Pancreas (tissue), 10 donors: ENCODE results near the gene GLE1. TPM values are rescaled to one million over a fixed set of nuclear protein-coding genes. Genes with fewer than 3 reads are reported as not detected.
A peak's percentile ranks its signal among the peaks of the same experiment; 100 is the strongest.
"Not testable (repeated sequence)": the region's sequence is repeated elsewhere in the genome, so short reads cannot be mapped to it uniquely, and the experiment has no call there.

Experiments used
- ATAC-seq, 4 donors: fragments of 200-7000 bp; cut with Tn5 transposase; one replicate each; pipeline versions ENCODE4 v1.8.0 to v1.9.1; 2020; ENCODE audit warnings: mild to moderate bottlenecking in 4 of 4, moderate library complexity in 4 of 4
- DNase-seq, 6 donors: peaks; one replicate each; pipeline ENCODE4 v3.0.0-alpha.2; 2020
- FAIRE-seq: peaks from 2 replicates; lab custom pipeline; 2012; peaks lifted over from hg19 to GRCh38; lab: Jason Lieb, UNC
- H3K27ac ChIP-seq, 4 donors: fragments of 200-600 bp; sonication (generic); 1 replicate in 3 of 4; 2 replicates in 1 of 4; pipeline versions ENCODE4 v1.5.0 to v1.8.0; 2020
- H3K27me3 ChIP-seq, 4 donors: fragments of 200-600 bp; one replicate each; pipeline ENCODE4 v1.8.0; 2021
- H3K36me3 ChIP-seq, 3 donors: fragments of 200-600 bp; sonication (generic) in 1 of 3; one replicate each; pipeline versions ENCODE4 v1.5.0 to v1.8.0; 2020 to 2021
- H3K4me1 ChIP-seq, 3 donors: fragments of 200-600 bp; one replicate each; pipeline ENCODE4 v1.8.0; 2021
- H3K4me3 ChIP-seq, 4 donors: fragments of 200-600 bp; sonication (generic) in 2 of 4; one replicate each; pipeline versions ENCODE4 v1.5.0 to v1.8.0; 2020 to 2021
- H3K9me3 ChIP-seq, 4 donors: fragments of 200-600 bp; one replicate each; pipeline ENCODE4 v1.8.0; 2021
- WGBS, 2 donors: extraction: QIAGEN DNeasy Blood & Tissue Kit; methylation state at CpG; one replicate each; pipeline ENCODE4 v1.1.7; 2013; 5-methylcytosine and 5-hydroxymethylcytosine counted together
- intact Hi-C, 3 donors: fragments of 100-400 bp; cut with DNase I; formaldehyde crosslinking; loops; one replicate each; pipeline versions ENCODE4 v1.11.1 to v1.14.2; 2022
- polyA plus RNA-seq, 2 donors: library from polyadenylated mRNA; stranded (reverse); fragments of 200-250 nt; gene quantifications; one replicate each; pipeline ENCODE4 v1.2.3, GENCODE V29; 2013
- total RNA-seq, 6 donors: library from RNA; stranded (reverse); fragmentation: NEBNext Ultra II Directional in 4 of 6; extraction: Animal tissue kit (Norgen Biotek cat#: 25700) in 4 of 6; gene quantifications; one replicate each; pipeline versions ENCODE4 v1.2.1 to v1.2.4, GENCODE V29; 2021 to 2023
- TF ChIP-seq, protein P1 (sequence below), 4 donors: fragments of 200-600 bp; sonication (generic) in 3 of 4; IDR thresholded peaks; one replicate each; pipeline versions ENCODE4 v1.5.0 to v1.8.0; 2021; ENCODE audit warnings: antibody characterized with exemption in 4 of 4
- donor health status: healthy with polysubstance abuse.
- donor health status: DM: no; HTN: no; CAD: no; lungs with moderate emphysema.
- donor health status: DM: no; HTN: no; CAD: no.
- donor health status: control.
- donor health status: control.
- donor health status: Bipolar disorder and iron deficiency.
- donor health status: DM: yes; HTN: yes; CAD: no.
- donor health status: DM: no; HTN: no; CAD: no.
- donor health status: DM: no; HTN: no; CAD: no.
- donor health status: DM: yes; HTN: yes; CAD: no.

GLE1 gene
- total and polyA plus RNA-seq, 8 donors: 4.8 to 11.2 (median 8.0) TPM

DNA sequence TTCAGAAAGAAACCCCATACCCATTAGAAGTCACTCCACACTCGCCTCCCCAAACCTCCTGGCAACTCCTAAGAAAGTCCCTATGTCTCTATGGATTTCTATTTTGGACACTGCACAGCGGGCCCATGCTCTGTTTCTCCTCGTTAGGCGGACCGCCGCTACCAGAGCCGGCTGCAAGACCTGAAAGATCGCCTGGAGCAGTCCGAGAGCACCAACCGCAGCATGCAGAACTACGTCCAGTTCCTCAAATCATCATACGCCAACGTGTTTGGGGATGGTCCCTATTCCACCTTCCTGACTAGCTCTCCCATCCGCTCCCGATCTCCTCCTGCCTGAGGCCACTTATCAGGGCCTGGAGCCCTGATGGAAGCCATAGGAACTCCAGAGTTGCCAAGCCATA, 4.6 kb upstream of the GLE1 start:
- TF ChIP-seq, protein P1, sequence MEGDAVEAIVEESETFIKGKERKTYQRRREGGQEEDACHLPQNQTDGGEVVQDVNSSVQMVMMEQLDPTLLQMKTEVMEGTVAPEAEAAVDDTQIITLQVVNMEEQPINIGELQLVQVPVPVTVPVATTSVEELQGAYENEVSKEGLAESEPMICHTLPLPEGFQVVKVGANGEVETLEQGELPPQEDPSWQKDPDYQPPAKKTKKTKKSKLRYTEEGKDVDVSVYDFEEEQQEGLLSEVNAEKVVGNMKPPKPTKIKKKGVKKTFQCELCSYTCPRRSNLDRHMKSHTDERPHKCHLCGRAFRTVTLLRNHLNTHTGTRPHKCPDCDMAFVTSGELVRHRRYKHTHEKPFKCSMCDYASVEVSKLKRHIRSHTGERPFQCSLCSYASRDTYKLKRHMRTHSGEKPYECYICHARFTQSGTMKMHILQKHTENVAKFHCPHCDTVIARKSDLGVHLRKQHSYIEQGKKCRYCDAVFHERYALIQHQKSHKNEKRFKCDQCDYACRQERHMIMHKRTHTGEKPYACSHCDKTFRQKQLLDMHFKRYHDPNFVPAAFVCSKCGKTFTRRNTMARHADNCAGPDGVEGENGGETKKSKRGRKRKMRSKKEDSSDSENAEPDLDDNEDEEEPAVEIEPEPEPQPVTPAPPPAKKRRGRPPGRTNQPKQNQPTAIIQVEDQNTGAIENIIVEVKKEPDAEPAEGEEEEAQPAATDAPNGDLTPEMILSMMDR (IDR thresholded peaks at IDR 0.05): no peak
- DNase-seq (no peak), FAIRE-seq (no peak), ATAC-seq (no peak)
- Histone ChIP-seq H3K4me1 (peaks cover 0 to 7% (median 4%) of the 10 kb centered on the region in 3 donors), H3K4me3 (no peak overlapping the region), H3K9me3 (no peaks in the 10 kb centered on the region), H3K27ac (no peak overlapping the region), H3K27me3 (no peaks in the 10 kb centered on the region), H3K36me3 (peaks cover 0 to 9% (median 4%) of the 10 kb centered on the region in 3 donors)
- intact Hi-C loops: no loop called here
- 87 to 93% methylated on average over 15 of the region's 15 CpGs for WGBS, 2 donors

- Histone ChIP-seq H3K4me3 (peak overlapping the region in 1 of 4 donors; percentile 95), H3K4me1 (peaks cover 4 to 22% (median 10%) of the 10 kb centered on the region in 3 donors)
- H3K27ac ChIP-seq, DNase-seq, H3K9me3 ChIP-seq, H3K27me3 ChIP-seq, intact Hi-C loops, FAIRE-seq, H3K36me3 ChIP-seq, ATAC-seq: not testable (repeated sequence)
- WGBS, 2 donors: 53 to 54% methylated on average over 14 of the region's 14 CpGs
These were observed 1.1 kb upstream of the GLE1 start for GRCh38 chr9:128503415-128503825.

DNA sequence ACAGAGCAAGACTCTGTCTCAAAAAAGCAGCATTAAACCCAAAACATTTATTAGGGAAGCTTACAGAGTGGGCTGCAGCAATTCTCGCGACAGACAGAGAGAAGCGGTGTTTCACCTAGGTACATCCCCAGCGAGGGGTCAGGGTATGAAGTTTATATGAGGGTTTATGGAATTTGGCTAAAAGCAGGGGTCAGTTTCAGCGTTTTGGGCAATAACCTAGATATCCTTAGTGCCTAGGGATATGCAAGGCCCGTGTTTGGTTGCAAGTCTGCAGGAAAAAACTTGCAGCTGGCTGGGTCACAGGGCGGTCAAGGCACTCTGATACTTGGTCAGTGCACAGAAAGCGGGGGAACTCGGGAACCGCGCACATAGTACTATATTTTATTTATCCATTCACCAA, 649 bp upstream of the GLE1 start:
- intact Hi-C loops: no loop called here
- DNase-seq (peak in 3 of 6 donors; percentile 12 to 35 (median 26)), FAIRE-seq (no peak), ATAC-seq (peak; percentile 36 to 58 (median 48))
- peaks cover 0 to 9% (median 1%) of the 10 kb centered on the region in 3 donors for H3K36me3 ChIP-seq
- no peaks in the 10 kb centered on the region for H3K27me3 ChIP-seq
- 9 to 10% methylated on average over 11 of the region's 11 CpGs for WGBS, 2 donors
- TF ChIP-seq, protein P1 (IDR thresholded peaks at IDR 0.05): no peak
- H3K4me3 ChIP-seq: peak overlapping the region; percentile 68 to 95 (median 73)
- peaks cover 4 to 22% (median 10%) of the 10 kb centered on the region in 3 donors for H3K4me1 ChIP-seq
- no peaks in the 10 kb centered on the region for H3K9me3 ChIP-seq
- peak overlapping the region in 2 of 4 donors; percentile 80 to 84 for H3K27ac ChIP-seq

DNA sequence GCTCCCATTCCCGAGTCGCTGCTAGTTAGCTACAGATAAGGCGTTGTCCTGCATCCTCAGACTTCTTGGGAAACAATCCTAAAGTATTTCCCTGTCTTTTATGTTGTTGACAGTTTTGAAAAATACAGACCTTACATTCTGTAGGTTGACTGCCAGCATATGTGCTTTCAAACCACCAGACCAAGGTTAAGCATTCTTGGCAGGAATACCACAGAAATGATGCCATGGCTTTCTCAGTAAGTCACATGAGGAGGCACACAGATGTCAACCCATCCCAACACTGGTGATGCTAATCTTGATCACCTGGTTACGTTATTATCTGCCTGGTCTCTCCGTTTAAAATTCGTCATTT, 871 bp downstream of the GLE1 start:
- DNase-seq (no peak), ATAC-seq (no peak), FAIRE-seq (no peak)
- TF ChIP-seq, protein P1 (IDR thresholded peaks at IDR 0.05): no peak
- H3K27me3 ChIP-seq: no peaks in the 10 kb centered on the region
- peak overlapping the region in 2 of 4 donors; percentile 80 to 87 for H3K27ac ChIP-seq
- 6 to 9% methylated on average over 6 of the region's 6 CpGs for WGBS, 2 donors
- intact Hi-C loops: no loop called here
- H3K36me3 ChIP-seq: peaks cover 0 to 8% (median 0%) of the 10 kb centered on the region in 3 donors
- peak overlapping the region; percentile 68 to 95 (median 73) for H3K4me3 ChIP-seq
- no peaks in the 10 kb centered on the region for H3K9me3 ChIP-seq
- peaks cover 4 to 22% (median 10%) of the 10 kb centered on the region in 3 donors for H3K4me1 ChIP-seq

DNA sequence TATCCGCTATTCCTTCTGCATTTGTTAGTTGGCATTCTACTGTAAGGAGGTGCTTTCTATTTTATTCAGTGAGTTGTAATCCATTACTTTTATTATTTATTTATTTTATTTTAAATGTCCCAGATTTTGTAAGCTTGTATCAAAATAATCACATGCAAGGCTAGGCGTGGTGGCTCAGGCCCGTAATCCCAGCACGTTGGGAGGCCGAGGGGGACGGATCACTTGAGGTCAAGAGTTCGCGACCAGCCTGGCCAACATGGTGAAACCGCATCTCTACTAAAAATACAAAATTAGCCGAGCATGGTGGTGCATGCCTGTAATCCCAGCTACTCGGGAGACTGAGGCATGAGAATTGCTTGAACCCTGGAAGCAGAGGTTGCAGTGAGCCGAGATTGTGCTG, 1.4 kb downstream of the GLE1 start:
- ATAC-seq, intact Hi-C loops, H3K27ac ChIP-seq, H3K9me3 ChIP-seq, H3K36me3 ChIP-seq, FAIRE-seq, DNase-seq, H3K27me3 ChIP-seq: not testable (repeated sequence)
- H3K4me3 ChIP-seq: peak overlapping the region in 1 of 4 donors; percentile 95
- WGBS, 2 donors: 82 to 87% methylated on average over 12 of the region's 12 CpGs
- peaks cover 4 to 22% (median 10%) of the 10 kb centered on the region in 3 donors for H3K4me1 ChIP-seq

DNA sequence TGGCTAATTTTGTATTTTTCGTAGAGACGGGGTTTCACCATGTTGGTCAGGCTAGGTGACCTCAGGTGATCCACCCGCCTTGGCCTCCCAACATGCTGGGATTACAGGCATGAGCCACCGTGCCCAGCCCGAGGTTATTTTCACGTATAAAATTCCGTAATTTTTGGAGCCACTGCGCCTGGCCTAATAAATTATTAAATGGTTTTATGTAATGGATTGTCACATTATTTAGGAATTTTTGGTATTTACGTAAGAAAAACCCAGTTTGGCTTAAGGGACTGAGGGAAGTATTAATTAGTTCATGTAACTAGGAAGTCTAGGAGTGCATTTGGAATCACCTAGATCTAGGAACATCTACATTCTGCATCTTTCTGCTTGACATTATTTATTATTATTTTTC, 8.3 kb downstream of the GLE1 start:
- DNase-seq (no peak), ATAC-seq (no peak), FAIRE-seq (no peak)
- TF ChIP-seq, protein P1 (IDR thresholded peaks at IDR 0.05): no peak
- no peaks in the 10 kb centered on the region for H3K4me1 ChIP-seq
- H3K4me3 ChIP-seq: no peak overlapping the region
- no peak overlapping the region for H3K27ac ChIP-seq
- H3K36me3 ChIP-seq: peaks cover 0 to 47% (median 13%) of the 10 kb centered on the region in 3 donors
- no peaks in the 10 kb centered on the region for H3K27me3 ChIP-seq
- WGBS, 2 donors: 94 to 96% methylated on average over 9 of the region's 9 CpGs
- intact Hi-C loops: no loop called here
- no peaks in the 10 kb centered on the region for H3K9me3 ChIP-seq
